ENCODE results near the gene PCDHA1.

PCDHA1 gene

DNA sequence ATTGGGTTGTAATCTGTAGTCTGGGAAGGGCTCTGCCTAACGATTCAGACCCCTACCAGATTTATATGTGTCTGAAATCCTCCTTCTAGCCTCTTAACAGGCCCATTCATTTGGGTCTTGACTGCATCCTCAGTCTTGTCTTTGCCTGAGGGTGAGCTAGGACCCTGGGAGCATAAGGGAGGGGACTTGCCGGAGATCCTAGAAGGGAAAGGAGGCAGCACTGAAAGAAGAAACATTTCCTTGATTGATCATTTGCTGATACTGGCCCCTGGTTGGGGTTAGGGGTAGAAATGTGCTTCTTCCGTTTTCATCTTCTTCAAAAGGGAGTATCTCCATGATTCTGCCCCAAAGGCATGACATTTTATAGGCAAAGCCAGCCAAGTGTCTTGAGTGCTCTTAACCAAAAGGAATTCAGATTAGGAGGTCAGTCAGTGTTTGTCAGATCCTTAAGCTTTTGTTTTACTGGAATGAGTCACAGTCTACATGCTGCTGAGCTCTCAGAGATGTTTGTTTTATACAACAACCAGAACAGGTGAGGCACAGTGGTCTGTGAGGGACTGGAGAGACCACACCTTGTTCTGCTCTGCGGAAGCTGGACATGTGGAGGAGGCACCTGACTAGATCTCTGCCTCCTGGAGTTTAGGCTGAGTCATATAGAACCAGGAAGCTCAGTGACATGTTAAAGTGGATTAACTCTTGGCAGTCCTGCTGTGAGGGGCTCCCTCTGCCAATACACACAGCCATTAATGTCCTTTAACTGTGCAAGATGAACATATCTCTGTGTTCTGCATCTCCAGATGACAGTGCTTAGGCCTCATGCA is 218.1 kb downstream of the PCDHA1 start (continued):
- no peak for TF ChIP-seq IKZF3 (tag by site-specific recombination; IDR thresholded peaks at IDR 0.05)
- TF ChIP-seq SCRT1 (tag by site-specific recombination; IDR thresholded peaks at IDR 0.05; ENCODE audit: borderline replicate concordance): no peak
- TF ChIP-seq ZNF433 (tag by site-specific recombination; IDR thresholded peaks at IDR 0.05; ENCODE audit: low read depth): no peak
- no peak for TF ChIP-seq SP3 (tag by site-specific recombination; IDR thresholded peaks at IDR 0.05)
- peak; percentile 26; the same call in 1 of the 2 replicates for TF ChIP-seq KLF8 (tag by site-specific recombination; IDR thresholded peaks at IDR 0.05)
- no peak for TF ChIP-seq ZNF558 (tag by site-specific recombination; IDR thresholded peaks at IDR 0.05)
- TF ChIP-seq ZNF239 (tag by site-specific recombination; IDR thresholded peaks at IDR 0.05): no peak
- no peak for TF ChIP-seq ZNF266 (tag by site-specific recombination; IDR thresholded peaks at IDR 0.05; ENCODE audit: low read depth)
- TF ChIP-seq ZNF18 (tag by site-specific recombination; IDR thresholded peaks at IDR 0.05): no peak
- TF ChIP-seq ZNF394 (tag by site-specific recombination; IDR thresholded peaks at IDR 0.05; ENCODE audit: borderline replicate concordance): no peak
- no peak for TF ChIP-seq ZNF76 (tag by site-specific recombination; IDR thresholded peaks at IDR 0.05; ENCODE audit: borderline replicate concordance, low read depth)

GRCh38 chr5:141007791-141008190 is 221.9 kb downstream of the PCDHA1 start:
- H3K36me3 ChIP-seq (ENCODE audit: control insufficient read depth in 2 of 2, insufficient read depth in 1 of 2, low read length in 2 of 2): no peaks in the 10 kb centered on the region
- POLR2A ChIA-PET: no interaction called here
- H3K4me1 ChIP-seq (ENCODE audit: control insufficient read depth, insufficient read depth, low read length): peaks cover 13% of the 10 kb centered on the region; the same call in 1 of the 2 replicates
- H3K4me3 ChIP-seq (ENCODE audit: low read depth, low read length): no peak overlapping the region
- TF ChIP-seq, protein P1, sequence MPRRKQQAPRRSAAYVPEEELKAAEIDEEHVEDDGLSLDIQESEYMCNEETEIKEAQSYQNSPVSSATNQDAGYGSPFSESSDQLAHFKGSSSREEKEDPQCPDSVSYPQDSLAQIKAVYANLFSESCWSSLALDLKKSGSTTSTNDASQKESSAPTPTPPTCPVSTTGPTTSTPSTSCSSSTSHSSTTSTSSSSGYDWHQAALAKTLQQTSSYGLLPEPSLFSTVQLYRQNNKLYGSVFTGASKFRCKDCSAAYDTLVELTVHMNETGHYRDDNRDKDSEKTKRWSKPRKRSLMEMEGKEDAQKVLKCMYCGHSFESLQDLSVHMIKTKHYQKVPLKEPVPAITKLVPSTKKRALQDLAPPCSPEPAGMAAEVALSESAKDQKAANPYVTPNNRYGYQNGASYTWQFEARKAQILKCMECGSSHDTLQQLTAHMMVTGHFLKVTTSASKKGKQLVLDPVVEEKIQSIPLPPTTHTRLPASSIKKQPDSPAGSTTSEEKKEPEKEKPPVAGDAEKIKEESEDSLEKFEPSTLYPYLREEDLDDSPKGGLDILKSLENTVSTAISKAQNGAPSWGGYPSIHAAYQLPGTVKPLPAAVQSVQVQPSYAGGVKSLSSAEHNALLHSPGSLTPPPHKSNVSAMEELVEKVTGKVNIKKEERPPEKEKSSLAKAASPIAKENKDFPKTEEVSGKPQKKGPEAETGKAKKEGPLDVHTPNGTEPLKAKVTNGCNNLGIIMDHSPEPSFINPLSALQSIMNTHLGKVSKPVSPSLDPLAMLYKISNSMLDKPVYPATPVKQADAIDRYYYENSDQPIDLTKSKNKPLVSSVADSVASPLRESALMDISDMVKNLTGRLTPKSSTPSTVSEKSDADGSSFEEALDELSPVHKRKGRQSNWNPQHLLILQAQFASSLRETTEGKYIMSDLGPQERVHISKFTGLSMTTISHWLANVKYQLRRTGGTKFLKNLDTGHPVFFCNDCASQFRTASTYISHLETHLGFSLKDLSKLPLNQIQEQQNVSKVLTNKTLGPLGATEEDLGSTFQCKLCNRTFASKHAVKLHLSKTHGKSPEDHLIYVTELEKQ (tag by site-specific recombination; IDR thresholded peaks at IDR 0.05; ENCODE audit: borderline replicate concordance): no peak
- no peak for TF ChIP-seq ZNF624 (tag by site-specific recombination; IDR thresholded peaks at IDR 0.05)
- TF ChIP-seq ZNF223 (tag by site-specific recombination; IDR thresholded peaks at IDR 0.05): no peak
- TF ChIP-seq, protein P2, sequence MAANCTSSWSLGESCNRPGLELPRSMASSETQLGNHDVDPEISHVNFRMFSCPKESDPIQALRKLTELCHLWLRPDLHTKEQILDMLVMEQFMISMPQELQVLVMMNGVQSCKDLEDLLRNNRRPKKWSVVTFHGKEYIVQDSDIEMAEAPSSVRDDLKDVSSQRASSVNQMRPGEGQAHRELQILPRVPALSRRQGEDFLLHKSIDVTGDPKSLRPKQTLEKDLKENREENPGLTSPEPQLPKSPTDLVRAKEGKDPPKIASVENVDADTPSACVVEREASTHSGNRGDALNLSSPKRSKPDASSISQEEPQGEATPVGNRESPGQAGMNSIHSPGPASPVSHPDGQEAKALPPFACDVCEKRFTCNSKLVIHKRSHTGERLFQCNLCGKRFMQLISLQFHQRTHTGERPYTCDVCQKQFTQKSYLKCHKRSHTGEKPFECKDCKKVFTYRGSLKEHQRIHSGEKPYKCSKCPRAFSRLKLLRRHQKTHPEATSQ (tag by site-specific recombination; IDR thresholded peaks at IDR 0.05): no peak
- H3K9me3 ChIP-seq (ENCODE audit: control insufficient read depth, insufficient read depth, low read depth, low read length): no peaks in the 10 kb centered on the region
- CTCF ChIA-PET: interaction anchor here (0.9 kb wide), 1 partner anchor 30 kb away, joined by 4 read pairs; no protein-coding TSS in a partner anchor
- no peak overlapping the region for H3K27ac ChIP-seq (ENCODE audit: extremely low read depth, low read depth, low read length)
